CD4-positive, alpha-beta T cell treated with Interleukin-15 for 1 hour (primary cell): ENCODE measurements around the gene PIK3R1.

Experiments used
- DNase-seq: peaks from one replicate; pipeline ENCODE4 v3.0.0-alpha.2; 2020

The PIK3R1 gene

DNA sequence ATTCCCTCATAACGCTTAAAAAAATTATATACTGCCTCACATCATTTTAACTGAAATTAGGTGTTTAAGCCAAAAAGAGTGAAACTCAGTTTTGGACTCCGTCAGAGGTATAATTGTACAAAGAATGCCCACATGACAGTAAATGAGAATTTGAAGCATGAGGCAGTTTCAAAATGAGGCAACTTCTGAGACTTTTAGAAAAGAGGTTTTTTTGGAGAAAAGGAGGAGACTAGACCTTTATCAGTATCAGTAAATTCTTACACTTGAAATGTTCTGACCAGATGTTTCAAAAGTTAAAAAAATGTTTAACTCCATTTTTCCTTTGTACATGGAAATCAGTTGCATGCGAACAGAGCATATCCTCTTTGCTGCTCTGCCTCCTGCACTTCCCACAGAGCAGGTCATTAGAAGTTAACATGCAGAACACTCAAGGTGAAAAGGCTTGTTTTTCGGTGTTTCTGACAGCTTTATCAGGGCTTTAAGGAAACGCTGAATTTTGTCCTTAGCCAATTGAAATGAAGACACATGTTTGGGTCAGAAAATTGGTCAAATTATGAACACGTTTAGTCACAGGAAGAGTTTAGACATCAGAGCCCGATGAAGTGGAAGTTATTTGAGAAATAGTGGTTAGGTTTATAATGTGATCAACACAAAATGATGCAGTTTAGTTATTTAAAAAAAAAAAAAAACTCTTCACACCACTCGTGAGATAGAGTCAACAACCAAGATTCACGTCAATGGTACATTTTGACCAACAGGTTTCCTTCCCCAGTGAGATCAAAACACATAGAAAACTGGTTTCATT, 59.5 kb downstream of the PIK3R1 start:
- DNase-seq = no peak

DNA sequence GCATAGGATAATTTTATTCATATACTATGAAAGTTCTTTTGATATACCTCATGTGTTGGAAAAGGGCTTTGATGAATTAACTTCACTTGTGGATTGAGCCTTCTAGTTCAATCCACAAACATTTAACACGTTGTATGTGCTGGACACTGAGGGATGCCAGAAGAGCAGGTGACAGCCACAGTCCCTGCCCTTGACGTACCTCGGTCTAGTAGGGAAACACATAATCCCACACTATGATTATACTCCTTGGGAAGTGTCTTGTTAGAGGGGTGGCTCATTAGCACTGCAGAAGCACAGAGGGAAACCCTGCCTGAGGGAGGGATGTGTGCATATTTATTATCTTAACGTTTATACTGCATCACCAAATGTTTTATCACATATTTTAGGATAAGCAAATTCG, 61.2 kb downstream of the PIK3R1 start:
- no peak for DNase-seq

DNA sequence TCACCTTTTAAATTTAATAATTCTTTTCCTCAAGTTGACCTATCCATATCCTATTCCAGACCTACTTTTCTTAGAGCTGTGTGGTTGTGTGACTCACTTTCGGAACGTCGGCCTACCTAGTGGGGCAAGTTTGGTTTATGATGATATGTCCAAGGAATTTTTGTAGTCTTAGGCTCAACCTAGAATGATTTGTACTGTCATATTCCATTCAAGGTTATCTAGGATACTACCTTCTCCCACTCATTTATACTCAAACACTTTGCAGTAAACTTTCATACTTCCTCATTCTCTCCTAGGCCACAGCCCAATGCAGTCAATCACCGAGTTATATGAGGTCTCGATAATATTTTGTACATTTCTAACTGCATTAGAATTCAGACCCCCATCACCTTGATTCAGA, 61.9 kb downstream of the PIK3R1 start:
- no peak for DNase-seq

DNA sequence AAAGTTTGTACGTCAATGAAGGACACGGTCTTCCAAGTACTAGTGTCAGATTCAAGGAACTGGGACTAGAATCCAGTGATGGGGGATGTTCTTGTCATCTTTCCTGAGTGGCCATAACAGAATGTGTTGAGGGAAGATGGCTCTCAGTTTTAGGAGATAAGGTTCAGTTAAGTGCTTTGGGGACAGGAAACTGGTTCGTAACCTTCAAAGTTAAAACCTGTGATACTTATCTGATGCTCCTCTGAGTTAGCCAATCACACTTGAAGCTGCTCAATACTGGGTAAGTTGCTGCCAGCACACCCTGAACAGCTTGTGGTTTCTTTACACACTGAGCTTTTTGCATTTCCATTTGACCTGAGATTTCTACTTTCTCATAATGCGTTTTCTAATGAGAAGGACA, 64.4 kb downstream of the PIK3R1 start:
- peak; percentile 63 for DNase-seq

DNA sequence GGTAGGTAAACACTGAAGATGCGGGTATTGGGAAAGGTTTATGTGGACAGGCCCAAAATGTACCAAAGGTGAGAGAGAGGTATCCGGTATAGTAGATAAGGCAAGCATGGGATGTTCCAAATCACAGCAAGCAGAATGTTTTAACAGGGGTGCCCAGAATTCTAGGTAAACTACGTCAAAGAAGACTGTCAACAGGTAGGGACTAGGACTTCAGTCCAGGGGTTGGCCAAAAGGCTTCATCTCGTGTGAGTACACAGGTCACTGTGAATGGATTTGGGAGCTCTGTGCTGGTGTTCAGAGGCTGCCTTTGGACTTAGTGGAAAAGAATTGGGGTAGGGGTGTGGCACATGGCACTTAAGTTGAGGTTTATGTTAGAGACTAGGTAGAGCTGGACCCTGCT, 66.4 kb downstream of the PIK3R1 start:
- no peak for DNase-seq

DNA sequence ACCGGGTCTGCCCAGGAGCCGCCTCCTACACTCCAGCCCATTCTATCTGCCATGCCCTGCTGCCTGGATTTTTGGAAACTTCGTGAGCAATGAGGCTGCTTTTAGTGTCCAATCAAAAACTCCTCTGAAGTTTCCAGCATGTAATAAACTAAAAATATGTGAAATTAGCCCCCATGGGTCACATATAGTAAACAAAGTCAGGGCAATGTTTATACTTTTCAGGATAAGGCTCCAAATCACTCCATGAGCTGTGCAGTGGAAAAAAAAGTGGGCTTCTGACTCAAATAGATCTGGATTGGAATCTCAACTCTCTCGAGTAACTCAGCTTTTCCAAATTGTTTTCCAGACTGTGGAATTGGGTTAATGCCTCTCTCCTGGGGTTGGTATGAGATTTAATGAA, 68.2 kb downstream of the PIK3R1 start:
- no peak for DNase-seq

DNA sequence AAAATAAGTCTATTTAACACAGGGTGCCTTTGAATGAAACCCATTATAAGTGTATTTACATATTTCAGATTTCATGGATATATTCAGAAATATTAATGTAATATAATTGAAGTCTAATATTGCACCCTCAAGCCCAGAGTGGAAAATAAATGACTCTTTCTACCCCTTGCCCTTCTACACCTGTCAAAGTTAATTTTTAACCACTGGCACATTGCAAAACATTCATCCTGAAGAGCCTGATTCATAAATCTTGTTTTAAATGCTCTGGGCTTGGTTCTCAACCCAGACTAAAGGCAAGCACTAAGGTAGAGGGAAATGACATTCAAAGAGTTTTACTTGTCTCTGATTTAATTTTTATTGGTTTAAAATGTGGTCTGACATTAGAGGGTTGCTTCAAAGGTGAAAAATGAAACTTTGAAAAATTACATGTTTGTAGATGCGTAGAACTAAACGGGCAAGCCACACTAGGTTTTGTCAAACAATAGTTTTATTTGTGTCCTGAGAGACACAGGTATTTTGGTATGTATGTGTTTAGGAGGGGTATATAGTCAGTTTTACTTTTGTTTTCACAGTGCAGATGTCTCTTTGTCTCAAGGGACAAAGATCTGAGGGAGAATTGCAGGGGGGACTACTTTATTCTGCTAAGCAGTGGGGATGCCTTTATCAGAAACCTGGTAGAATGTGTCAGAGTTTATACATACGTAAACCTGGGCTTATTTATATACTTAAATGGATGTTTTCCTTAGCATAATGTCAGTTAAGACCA, 69.7 kb downstream of the PIK3R1 start:
- no peak for DNase-seq

DNA sequence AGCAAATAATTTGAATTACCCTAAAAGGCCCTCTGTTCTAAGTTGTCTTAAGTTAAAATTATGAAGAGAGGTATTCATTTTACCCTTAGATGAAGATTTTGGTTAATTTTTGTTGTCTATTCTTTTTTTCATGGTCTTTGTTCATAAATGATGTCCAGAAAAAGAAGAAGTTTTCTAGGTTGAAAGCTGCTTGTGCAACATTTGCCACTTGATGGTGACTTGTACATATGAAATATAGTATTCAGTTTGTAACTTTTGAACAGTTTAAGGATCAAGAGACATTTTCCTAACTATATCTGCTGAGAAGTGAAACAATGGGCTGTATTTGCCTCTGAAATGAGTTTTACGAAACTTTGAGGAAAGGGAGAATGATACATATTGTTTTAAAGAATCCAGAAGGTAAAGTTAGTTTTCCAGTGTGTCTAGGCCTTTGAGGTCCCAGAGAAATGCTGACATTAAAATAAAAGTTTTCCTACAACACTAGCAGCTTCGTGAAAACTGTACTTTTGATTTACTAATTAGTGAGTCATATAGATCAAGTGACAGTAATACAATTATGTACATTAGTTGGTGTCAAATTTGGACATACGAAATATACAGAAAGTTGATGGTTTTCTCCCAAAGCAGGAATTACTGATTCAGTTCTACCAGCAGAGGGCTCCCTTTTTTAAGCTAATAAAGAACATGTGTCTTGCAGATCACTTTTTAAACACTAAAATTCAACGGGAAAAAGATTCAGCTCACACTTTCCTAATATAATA, 70.5 kb downstream of the PIK3R1 start:
- DNase-seq = no peak

DNA sequence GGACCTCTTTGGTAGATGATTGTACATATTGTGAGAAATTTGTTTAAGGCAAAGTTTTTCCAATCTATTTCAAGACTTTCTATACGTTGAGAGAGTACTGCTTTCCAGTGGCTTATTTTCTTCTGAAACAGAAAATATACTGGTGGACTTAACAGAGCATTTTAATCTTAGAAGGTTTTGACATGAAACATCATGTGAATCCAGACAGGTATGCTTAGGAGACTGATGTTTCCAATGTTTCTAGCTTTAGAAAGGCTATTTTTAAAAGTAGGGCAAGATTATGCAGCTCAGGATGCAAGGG, 71.0 kb downstream of the PIK3R1 start:
- no peak for DNase-seq

DNA sequence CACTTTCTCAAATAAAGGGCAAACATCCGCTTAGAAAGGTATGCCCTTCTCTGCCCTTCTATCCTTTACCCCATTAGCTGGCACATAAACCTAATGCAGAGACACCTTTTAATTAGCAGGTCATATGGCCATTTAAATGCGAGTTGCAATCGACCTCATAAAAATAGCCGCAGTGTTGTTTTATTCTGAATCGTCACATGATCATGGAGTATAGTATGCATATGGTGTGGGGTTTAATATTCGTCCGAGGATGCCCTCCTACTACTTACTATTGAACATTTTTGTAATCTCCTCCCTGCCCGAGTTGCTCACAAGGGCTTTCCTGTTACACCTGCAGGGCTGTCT, 72.0 kb downstream of the PIK3R1 start:
- DNase-seq = no peak

DNA sequence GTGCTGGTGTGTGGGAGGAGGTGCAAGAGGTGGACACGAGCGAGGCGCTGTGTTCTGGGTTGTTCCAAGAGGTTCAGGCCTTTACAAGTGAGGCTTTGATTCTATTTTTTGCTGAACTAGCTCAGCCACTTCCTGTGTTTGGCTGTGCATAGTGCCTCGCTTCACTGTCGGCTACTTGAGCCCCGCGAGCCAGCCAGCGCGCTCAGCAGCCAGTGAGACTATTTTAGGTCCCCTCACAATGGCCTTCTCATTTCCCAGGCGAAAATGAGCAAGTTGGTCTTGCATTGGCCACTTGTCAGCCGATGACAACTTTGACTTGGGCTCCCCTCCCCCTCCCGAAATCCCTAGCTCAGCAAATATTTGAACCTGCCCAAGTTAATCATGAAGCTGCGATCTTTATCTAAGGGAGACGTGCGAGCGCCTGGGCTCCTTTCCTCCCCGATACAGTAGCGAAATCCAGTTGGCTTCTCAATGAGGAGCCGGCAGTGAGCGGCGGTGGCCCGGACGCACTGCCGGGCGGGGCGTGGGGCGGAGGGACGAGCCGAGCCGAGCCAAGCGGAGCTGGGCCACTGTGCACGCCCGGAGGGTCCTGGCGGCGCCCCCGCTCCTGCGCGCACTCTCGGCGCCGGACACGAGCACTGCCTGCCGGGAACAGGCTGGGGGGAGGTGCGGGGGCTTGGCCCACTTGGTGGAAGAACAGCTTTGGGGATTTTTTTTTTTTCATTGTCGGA, 72.6 kb downstream of the PIK3R1 start:
- DNase-seq = peak; percentile 53

DNA sequence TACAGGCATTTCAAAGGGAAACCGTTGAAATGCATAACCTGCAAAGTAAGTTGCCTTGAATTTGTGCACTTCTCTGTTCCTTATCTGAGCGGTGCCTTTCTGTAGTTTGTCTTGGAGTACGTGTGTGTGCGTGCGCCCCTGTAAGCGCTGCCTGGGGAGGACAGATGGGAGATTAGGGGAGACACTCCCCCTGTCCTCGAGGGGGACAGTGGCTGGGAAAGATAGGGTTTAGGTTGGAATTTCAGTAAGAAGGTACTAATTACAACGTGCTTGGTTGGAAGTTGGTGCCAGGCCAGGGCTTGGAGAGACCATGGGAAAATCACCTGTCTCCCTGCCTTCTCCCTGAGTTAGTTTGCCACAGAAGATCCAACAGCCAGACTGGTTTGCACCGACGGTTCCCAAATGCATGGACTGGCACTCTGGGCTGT, 73.2 kb downstream of the PIK3R1 start:
- no peak for DNase-seq

DNA sequence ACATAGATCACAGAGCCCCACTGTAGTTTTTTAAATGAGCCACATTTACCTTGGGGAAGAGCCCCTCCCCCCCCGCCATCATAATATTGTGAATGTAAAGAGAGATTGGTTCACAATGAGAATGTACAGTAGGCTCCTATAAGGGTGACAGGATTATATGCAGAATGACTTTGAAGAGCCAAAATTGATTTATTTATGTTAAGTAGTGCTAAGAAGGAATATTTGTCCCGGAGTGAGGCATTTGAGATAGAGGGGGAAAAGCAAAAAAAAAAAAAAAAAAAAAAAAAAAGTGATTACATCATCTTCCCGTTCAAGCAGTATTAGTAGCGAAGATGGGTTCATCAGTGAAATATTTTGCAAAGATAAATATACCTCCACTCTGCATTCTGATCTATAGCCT, 73.9 kb downstream of the PIK3R1 start:
- no peak for DNase-seq

DNA sequence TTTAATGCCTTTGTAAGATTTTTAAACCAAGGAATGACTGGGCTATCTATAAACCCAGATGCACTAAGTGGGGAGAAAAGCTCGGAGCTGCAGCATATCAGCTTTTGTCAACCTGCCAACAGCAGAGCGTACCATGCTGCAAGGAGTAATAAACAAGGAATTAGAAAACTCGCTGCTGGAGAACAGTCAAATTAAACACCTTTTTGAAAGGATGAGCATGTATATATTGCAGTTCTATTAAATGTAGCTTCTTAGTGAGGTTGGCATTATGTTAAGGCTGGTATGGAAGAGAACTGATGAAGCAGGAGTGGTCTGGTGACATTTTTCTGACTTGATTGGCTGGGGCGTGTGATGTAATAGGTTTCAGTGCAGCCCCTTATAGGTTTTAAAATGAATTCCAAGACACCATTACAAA, 74.7 kb downstream of the PIK3R1 start:
- no peak for DNase-seq

DNA sequence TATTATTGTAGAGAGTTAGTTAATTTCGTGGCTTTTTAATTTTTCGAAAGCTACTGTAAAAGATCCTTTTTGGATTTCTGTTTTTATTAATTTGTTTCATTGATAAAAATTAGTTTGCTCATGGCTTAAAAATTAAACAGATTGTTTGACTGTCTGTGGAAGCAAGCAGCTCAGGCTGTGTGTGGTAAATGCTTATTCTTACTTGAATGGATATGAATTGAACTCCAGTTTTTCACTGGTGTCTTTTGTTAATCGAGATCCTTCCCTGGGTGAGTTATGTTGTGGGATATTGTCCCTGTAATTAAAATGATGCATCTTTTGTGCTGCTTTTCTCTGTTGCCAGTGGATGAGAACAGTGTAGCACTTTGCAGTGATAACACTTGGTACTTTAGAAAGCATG, 75.3 kb downstream of the PIK3R1 start:
- no peak for DNase-seq

DNA sequence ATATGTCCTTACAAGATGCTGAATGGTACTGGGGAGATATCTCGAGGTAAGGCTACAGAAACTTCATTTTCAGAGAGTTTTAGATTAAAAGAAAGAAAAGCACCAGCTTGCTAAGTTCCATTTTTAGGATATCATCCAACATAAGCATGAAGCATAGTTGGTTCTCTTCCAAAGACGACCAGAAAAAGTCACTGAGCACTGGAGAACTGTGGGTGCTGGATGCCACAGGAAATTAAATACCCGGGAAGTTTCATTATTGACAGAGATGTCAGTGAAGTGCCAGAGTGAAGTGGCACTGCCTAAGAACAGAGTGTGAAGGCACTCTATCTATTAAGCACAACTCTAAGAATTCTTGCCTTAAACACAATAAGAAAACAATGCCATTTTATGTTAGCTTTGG, 76.8 kb downstream of the PIK3R1 start:
- DNase-seq = no peak

DNA sequence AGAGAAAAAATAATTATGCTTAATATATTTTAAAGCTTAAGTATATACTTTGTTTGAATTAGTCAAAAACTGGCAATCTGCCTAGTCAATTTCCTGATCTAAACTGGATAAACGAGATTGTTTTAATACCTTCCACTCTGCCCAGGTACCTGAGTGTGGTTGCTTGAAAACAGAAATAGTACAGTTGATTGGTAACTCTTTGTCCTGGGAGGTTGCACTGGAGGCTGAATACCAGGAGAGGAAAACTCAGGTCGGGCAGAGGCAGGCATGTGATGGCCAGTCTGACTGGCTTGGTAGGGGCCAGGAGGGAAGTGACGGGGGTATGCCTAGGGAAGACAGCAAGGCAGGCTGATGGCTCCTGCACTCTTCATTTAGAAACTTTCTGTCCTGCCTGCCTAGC, 80.2 kb downstream of the PIK3R1 start:
- no peak for DNase-seq

DNA sequence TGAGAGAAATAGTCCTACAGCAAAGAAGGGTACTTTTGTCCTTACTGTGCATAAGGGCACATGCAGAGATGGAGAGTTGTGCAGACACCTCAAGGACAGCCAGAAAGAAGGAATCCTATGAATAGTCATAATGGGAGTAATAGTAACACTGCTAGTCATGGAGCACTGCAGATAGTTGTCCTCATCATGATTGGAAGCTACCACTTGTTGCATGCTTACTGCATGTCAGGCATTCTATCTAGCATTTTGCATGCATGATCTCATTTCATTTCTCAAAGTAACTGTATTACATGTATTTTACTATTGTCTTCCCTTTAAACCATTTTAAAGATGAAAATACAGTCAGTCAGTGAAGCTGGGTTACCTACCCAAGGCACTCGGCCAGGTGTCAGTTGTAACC, 81.3 kb downstream of the PIK3R1 start:
- no peak for DNase-seq

DNA sequence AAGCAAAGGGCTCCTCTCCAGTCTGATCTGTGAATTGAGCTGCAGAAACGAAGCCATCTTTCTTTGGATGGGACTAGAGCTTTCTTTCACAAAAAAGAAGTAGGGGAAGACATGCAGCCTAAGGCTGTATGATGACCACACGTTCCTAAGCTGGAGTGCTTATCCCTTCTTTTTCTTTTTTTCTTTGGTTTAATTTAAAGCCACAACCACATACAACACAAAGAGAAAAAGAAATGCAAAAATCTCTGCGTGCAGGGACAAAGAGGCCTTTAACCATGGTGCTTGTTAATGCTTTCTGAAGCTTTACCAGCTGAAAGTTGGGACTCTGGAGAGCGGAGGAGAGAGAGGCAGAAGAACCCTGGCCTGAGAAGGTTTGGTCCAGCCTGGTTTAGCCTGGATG, 82.1 kb downstream of the PIK3R1 start:
- no peak for DNase-seq

DNA sequence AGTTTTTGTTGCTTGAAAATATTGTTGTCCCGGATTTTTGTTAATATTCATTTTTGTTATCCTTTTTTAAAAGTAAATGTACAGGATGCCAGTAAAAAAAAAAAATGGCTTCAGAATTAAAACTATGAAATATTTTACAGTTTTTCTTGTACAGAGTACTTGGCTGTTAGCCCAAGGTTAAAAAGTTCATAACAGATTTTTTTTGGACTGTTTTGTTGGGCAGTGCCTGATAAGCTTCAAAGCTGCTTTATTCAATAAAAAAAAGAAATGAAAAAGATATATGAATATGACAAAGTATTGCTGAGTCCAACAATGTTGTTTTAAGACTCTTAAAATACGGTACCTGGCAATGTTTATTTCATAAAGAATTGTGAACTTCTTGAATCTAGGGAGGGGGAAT, 82.9 kb downstream of the PIK3R1 start:
- DNase-seq = no peak

DNA sequence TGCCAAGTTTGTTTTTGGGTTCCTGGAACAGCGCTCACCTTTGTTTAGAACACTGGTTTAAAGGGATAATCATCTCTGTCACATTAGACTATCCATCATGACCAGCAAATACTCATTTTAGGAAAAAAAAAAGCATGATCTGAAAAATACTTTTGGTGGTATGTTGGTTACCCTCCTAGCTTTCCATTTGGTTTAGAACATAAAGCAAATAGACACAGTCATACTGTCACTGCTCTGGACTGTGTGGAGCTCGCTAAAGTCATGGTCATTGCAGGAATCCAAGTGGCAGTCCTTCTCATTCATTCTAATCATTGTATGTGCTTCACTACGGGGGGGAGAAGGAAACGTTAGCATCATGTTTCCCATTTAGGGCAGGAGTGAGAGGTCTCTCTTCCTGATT, 83.5 kb downstream of the PIK3R1 start:
- no peak for DNase-seq

DNA sequence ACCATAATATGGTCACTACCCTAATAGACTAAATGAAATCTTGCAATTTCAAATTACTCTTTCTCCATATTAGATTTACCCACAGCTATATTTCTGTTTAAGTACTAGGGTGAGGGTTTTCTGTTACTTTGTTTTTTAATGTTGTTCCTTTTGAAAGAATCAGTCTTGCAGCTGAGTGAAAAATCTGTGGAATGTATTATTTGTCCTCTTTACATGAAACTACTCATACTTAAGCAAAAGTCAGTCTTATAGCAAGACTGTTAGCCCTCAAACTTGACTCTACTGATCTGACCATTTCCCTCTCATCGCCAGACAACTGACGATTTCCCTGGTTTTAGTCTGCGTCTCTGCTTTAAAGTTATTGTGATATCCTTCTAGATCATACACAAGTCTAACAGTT, 84.0 kb downstream of the PIK3R1 start:
- DNase-seq = no peak

DNA sequence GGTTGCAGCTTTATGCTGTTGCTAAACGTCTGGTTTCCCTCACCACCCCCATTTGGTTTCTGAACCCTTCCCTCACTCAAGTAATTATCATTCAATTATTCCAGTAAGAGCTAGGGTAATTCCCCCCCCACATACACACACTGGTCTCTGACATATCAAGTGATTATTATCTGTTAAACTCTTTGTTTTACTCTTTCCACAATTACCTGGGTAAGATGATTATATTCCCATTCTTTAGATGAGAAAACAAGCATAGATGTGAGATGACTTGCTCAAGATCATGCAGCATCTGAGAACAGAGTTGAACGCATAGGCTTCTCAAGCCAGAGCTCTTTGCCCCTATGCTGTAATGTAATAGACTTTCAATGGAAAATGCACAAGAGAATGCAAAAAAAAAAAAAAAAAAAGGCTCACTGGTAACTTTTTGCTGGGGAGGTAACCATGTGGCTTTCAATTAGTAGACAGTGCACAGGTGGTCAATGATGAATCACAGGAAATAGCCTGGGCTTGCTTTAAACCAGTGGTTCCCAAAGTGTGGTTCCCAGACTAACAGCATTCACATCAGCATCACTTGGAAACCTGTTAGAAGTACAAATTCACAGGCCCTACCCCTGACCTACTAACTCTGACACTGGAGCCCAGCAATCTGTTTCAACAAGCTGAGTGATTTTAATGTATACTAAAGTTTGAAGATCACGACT, 87.6 kb downstream of the PIK3R1 start:
- DNase-seq = no peak
